SK-N-MC (cell line): Measurements from ENCODE around the gene PRCC.

Experiments
- EZH2 ChIP-seq: fragments of 200-600 bp; sonication (generic); IDR thresholded peaks from one replicate; pipeline ENCODE4 v1.6.1; 2017; ENCODE audit warnings: antibody characterized with exemption
- POLR2AphosphoS5 ChIP-seq: IDR thresholded peaks from 2 replicates; pipeline ENCODE4 v1.6.1; 2012; ENCODE audit warnings: mild to moderate bottlenecking, low read depth, low read length, borderline replicate concordance

GRCh38 chr1:156816561-156817328, 49.4 kb downstream of the PRCC start, which contains the start of gene SH2D2A:
- TF ChIP-seq EZH2: no peak
- TF ChIP-seq POLR2AphosphoS5: no peak
